Measurements from ENCODE around the gene ERFL.

DNA sequence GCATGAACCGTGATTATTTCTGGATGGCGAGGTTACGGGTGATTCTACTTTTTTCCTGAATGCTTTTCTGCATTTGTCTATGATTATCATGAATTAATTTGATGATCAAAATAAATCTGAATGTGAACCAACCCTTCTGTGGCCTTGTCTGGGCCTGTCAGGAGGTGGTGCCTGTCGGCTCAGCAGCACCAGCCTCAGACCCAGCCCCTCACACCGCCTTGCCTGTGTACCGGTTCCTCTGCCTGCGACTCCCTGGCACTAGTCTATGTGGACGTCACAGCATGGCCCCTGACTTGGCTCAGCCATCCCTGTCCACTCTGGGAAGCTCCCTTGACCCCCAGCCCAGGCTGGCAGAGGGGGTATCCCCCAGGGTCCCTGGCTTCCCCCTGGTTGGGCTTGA, 46.4 kb upstream of the ERFL start:
- TF ChIP-seq, protein P1, sequence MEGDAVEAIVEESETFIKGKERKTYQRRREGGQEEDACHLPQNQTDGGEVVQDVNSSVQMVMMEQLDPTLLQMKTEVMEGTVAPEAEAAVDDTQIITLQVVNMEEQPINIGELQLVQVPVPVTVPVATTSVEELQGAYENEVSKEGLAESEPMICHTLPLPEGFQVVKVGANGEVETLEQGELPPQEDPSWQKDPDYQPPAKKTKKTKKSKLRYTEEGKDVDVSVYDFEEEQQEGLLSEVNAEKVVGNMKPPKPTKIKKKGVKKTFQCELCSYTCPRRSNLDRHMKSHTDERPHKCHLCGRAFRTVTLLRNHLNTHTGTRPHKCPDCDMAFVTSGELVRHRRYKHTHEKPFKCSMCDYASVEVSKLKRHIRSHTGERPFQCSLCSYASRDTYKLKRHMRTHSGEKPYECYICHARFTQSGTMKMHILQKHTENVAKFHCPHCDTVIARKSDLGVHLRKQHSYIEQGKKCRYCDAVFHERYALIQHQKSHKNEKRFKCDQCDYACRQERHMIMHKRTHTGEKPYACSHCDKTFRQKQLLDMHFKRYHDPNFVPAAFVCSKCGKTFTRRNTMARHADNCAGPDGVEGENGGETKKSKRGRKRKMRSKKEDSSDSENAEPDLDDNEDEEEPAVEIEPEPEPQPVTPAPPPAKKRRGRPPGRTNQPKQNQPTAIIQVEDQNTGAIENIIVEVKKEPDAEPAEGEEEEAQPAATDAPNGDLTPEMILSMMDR (IDR thresholded peaks at IDR 0.05), result no peak
- no peak for TF ChIP-seq EZH2 (IDR thresholded peaks at IDR 0.05; ENCODE audit: borderline replicate concordance, insufficient read depth, low read depth, low read length, poor library complexity, severe bottlenecking)
